GM21526 (cell line): ENCODE results near the gene BCL11A.
"Not testable (repeated sequence)": the region's sequence is repeated elsewhere in the genome, so short reads cannot be mapped to it uniquely, and the experiment has no call there.

ENCODE experiments used
- ATAC-seq: cut with Tn5 transposase; IDR thresholded peaks from one replicate; pipeline ENCODE4 v1.9.1; 2021; ENCODE audit warnings: moderate library complexity; ENCODE audit not compliant: unreplicated experiment, low FRiP score

BCL11A gene

DNA sequence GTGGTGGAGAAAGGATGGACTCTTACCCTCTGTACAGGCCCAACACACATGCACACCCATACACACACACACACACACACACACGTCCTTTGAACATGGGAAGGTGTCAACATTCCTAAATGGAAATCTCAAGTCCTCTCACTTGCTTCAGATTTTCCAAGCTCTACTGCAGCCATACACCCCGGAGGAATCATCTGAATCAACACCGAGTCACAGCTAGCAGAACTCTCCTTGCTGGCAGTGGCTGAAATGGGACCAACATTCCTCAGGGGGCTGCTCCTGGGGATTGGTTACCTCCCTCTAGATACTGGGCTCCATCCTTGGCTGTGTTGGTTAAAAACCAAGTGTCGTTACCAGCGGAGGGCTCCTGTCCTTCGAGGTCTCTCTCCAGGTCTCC lies 112.7 kb downstream of the BCL11A start:
- no peak for ATAC-seq

DNA sequence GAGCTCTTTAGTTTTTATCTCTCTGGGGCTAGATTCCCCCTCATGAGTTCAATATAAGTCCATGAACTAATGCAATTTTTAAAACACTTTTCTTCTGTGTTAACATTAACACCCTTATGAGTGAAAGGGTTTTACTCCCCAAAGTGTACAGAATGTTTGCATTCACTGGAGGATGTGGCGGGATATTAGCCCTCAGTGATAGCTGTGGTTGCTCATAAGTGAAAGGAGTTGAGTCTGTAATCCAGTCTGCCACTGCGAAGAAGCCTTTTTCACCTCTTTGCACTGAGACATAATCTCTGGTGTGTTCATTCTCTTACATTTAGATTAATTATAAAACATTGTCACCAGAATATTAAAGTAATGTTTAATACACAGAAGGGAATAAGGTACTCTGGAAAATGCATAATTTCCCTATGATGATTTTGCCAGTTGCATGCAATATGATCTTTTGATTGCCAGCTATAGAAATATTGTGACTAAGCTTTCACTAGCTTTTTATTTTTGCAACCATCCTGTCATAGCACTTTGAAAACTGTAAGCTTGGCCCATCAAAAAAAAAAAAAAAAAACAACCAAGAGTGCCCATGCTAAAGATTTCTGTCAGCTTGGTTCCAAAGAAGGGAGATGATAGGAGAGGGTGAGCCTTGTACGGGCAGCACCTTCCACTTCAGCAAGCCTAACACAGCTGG lies 113.2 kb downstream of the BCL11A start:
- ATAC-seq = peak; percentile 26

DNA sequence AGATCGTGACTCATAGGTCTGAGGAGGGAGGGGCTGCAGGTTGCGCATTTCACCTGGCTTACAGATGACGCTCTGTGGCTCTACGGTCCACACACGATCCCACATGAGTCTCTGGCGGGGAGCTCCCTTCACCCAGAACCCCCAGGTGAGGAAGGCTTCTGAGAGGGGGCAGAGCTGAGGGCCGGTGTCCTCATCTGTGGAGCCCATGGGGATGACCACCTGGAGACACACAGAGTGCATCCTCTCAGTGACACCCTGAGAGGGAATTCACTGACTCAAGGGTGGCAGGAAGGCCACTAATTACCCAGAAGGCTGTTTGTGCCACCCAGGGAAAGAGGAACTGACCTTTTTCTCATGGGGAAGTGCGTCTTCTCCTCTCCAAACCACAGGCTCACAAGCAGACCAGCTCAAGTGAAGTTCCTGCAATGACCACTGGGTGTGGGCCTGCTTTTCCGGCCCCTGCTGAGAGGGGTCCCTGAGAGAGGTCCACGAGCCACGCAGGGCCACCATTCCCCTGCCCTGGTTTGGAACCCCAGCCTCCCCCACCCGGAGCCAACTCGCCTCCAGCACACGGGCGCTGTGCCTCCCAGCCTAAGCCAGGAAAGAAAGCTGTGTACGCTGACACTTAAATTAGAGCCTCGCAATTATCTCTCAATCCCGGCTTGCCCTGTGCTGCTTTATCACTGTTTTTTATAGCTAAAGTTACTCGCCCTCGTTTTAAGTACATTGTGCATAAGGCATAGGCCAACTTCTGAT lies 114.1 kb downstream of the BCL11A start:
- peak; percentile 97 for ATAC-seq

DNA sequence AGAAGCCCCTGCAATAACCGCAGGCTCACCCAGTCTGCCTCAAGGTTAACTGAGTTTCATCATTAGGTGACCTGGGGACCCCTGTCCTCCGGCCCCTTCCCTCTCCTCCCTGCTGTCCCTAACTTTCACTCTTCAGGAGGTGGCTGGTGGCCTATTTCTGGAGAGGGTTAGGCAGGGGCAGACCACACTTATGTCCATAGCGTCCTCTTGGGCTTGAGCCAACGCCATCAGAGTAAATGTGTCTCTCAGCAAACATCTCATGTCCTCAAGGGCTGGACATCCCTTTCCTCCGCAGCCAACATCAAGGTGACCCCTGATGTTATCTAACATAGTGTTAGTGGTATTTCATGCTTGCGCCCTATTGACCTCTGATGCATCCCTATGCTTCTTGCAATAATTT lies 114.8 kb downstream of the BCL11A start:
- ATAC-seq = no peak

DNA sequence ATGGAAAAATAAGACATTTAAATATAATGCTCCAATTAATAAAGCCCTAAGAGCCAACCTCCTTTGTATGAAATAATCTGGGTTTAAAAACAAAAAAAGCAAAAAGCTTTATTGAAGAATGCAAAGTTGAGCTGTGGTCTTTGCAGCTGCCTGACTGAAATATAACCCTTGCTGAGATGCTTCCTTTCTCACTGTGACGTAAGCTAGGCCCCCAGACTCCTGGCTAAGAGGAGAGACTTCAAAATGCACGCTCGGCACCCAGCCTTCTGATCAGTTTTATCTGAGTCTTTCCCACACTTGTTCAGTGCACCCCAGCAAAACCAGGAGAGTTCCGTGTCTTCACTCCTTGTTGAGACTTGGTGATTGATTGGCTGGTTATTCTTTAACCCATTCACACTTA lies 115.3 kb downstream of the BCL11A start:
- ATAC-seq = no peak

DNA sequence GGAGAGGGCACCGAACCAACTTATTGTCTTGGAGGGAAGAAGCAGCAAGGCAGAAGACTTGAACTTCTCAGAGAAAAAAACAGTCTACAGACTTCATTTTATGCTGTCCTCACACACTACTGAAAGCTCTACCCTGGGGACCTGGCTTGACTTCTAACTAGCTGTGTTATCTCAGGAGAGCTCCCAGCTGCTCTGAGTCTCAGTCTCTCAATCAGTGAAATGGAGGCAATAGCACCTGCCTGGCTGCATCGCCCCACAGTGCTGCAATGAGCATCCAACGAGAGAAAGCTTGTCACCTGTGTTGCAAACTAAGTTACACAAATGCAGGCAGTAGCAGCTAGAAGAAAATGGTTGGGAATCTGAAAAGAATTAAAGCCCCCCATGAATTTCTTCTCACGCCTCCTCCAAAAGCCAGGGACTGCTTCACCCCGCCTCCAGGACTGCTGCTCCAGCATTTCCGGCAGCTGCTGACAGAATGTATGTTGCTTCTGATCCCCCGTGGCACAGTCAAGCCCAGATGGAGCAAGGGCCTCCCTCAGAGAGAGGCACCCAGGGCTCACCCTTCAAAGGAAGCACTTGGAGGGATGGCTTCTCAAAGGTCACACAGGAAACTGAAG lies 116.3 kb downstream of the BCL11A start:
- ATAC-seq = no peak

DNA sequence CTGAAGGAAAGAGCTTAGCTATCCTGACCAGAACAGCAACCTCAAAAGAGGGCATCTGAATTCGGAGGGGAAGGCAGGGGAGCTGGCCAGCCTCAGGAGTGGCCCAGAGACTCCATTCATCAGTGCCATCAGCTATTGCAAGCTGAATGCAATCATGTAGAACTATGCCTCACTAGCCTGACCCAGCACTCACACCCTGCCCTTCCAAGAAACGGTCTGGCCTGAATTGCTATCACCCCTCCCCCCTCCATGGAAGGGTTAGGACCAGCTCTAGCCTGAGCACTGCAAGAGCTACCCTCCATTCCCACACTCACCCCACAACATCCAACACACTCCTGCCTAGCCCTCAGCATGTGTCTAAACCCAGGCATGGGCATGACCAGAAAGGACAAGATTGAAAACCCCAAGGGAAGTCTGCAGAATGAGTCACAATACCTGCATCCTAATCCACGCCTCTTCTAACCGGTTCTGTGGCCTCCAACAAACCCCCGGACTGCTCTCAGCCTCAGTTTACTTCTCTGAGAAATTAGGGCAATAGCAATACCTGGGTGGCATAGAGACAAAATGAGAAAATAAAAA lies 120.3 kb downstream of the BCL11A start:
- ATAC-seq = no peak

DNA sequence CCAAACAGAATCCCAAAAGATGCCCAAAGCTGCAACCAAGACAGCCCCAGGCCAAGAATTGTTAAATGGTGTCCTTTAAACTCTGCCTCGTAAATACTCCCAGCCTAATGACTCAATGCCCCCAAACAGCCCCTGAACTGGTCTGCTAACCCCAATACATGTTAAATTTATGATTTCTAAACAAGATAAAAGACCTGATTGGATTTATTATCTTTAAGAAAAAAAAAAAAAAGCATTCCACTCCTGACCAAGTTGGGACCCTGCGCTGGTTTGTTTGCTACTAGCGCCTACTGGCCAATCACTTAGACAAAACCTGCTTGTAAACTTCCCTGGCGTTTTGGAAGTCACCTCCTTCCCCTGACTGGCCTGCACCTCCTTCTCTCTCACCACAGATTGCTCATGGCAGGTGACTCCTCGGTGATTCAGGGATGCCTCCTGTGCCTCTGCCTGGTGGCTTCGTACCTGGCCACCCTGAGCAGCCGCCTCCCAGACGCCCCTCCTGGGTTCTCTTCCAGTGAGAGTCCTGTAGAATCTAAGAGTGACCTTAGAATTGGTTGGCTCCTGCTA lies 121.3 kb downstream of the BCL11A start:
- ATAC-seq = no peak

DNA sequence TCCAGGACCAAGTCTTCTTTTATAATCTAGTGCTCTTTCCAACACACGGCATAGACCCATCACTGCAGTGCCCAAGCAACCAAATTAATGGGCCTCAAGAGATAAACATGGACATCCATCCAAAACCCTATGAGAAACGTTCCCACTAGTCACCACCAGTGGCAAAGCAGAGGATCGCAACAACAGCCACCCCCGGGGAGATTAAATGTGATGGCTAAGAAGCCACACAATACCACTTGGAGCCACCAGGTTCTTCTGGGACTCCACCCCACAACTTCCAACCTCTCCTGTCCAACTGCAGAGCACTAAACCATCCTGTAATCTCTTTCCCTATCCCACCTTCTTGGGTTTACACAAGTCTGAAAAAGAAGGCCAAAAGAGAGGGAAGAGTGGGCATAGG lies 123.8 kb downstream of the BCL11A start:
- no peak for ATAC-seq

DNA sequence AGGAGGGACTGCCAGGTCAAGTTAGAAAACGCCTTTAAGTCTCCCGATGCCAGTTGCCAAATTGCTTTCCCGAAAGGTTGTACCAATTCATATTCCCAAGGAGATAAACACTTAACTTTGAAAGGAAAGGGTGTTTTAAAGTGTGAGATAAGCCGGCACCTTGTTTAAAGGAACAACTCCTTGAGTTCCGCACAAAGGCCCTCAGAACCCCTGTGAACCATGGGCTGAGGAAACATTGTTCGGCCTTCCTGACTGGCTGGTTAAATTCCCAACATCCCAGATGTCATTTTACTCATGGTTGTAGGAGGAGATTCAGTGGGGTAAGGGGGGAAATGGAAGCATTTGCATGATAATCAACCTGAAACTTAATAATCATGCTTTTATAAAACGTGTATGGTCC lies 126.6 kb downstream of the BCL11A start:
- ATAC-seq = no peak

DNA sequence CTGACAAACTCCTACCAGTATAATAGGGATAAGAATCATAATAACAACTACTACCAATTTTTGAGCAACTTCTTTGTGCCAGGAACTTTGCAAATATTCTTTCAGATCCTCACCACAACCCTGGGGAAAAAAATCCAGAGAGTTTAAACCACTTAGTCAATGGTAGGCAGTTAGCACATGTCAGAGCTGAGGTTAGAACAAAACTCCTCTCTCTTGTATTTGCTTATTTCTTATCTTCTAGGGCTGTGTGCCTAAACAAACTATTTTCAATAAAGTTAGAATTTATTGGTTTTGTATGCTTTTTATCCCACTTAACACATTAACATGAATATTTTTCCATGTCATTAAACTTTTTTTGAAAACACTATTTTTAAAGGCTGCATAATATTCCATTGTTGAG lies 127.1 kb downstream of the BCL11A start:
- ATAC-seq = no peak

DNA sequence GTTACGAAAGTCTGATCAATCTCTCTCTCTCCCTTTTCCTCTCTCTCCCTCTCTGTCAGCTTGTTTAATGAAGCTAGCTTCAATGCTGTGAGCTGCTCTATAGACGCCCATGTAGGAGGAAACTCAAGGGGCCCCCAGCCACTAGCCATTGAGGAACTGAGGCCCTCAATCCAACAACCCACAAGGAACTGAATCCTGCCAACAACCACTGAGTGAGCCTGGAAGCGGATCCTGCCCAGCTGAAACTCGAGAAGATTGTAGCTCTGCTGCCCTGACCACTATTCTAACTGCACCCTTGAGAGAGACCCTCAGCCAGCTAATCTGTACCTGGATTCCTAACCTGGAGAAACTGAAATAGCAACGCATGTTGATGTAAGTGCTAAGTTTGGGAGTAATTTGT lies 129.2 kb downstream of the BCL11A start:
- no peak for ATAC-seq

DNA sequence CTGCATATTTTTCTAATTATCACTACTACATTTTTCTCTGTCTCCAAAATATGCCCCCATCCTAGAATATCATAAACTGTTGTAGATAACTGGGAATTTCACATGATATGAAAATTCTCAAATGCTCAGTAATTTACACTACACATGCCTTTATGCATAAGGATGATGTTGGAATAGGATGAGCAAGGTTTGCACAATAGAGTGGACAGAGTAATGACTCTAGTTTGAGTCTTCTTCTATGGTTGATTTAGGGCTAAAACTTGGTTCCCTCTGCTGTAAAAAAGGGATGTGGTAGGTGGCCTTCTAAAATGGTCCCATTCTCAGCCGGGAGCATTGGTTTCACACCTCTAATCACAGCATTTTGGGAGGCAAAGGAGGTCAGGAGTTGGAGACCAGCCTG lies 129.9 kb downstream of the BCL11A start:
- no peak for ATAC-seq

DNA sequence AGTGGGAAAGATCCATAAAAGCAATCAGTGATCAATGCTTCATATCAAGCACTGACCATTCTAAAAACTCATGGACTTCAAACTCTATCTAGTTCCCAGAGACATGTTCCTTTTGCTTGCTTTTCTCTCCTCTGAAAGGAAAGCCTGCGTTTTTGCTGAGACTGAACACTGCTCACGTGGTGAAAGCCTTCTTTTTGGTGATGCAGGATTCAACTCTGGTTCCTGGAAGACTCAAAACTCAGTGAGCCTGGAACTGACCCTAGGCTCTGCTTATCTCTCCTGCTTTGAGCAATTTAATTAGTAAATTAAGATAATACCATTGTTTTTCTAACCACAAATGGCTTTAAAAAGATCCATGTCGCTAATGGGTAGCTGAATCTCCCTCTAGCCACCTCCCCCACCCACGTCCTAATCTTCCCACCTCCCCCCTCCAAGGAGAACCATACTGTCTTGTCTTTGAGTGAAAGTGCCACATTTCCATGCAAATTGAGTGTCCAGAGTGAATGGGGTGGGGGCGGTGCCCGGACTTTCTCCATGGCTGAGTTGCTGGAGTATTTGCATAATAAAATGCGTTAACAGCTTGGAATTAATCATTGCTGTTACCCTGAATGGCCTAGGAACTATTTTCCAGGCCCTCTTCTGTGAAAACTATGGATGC lies 130.5 kb downstream of the BCL11A start:
- ATAC-seq = no peak

DNA sequence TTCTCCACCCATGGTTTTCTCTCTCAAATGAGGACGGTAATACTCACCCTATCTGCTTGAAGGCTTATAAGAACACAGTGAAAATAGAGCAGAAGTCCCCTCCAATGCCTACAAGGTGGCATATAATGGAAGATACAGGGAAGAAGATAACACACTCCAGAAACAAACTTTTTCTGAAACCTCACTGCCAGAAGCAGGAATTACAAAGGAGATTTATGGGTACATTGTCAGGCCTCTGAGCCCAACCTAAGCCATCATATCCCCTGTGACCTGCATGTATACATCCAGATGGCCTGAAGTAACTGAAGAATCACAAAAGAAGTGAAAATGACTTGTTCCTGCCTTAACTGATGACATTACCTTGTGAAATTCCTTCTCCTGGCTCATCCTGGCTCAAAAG lies 136.2 kb downstream of the BCL11A start:
- not testable (repeated sequence) for ATAC-seq

DNA sequence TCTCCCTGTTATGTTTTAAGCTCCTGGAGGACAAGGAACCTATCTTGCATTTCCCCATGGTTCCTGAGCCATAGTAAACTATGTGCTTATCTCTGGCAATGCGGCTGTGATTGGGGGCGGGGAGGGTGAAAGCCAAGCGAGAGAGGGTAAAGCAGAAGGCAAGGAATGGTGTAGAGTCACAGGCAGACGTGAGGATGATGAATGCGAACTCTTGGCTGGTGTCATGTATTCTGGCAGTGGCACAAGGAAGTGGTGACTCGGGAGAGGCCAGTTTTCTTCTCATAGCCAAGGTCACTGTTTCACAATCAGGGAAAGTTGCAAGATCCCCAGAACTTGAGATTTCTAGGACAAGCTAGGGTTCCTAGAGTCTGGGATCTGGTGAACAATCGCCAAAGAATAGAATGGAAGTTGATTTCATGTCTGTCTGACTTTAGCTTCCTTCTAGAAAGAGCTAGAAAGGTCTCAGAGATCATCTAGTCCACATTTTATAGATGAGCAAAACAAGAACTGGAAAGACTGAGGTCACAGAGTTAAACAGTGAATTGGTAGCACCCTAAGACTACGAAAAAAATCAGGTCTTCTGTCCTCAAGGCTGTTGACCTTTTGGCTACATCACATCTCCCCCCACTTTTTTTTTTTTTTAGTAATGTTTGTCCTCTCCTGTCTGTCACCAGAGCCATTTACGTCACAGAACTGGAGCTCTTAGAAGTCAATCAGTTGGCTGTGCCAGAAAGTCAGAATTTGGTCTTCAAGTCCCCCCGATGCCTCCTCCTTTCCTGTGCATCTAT lies 137.0 kb downstream of the BCL11A start:
- ATAC-seq = no peak

DNA sequence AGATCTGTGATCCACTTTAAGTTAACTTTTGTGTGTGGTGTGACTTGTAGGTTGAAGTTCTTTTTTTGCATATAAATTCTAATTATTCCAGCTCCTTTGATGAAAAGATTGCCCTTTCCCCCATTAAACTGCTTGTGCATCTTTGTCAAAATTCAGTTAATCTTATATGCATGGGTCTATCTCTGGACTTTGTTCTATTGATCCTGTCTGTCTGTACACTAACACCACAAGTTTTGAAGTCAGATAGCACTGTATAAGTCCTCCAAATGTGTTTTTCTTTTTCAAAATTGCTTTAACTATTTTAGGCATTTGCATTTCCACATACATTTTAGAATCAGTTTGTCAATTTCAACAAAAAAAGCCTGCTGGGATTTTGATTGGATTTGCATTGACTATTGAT lies 137.6 kb downstream of the BCL11A start:
- ATAC-seq = no peak

DNA sequence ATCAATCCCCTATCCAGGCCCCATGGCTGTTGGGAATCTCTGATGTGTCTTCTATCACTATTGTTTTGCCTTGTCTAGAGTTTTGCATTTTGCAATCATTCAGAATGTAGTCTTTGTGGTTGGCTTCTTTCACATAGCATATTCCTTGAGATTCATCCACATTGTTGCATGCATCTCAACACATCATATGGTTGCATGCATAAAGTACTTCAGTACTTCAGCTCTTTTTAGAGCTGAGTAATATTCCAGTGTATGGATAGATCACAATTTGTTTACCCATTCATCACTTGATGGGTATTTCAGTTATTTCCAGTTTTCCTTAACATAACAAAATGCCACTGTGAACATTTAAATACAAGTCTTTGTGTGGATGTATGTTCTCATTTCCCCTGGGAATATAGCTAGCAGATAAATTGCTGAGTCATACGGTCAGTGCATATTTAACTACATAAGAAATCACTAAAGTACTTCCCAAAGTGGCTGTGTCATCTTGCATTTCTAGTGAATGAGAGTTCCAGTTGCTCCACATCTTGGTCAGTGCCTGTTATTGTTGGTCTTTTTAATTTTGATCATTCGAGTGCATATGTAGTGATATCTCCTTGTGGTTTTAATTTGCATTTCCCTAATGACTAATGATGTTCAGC lies 138.8 kb downstream of the BCL11A start:
- no peak for ATAC-seq

DNA sequence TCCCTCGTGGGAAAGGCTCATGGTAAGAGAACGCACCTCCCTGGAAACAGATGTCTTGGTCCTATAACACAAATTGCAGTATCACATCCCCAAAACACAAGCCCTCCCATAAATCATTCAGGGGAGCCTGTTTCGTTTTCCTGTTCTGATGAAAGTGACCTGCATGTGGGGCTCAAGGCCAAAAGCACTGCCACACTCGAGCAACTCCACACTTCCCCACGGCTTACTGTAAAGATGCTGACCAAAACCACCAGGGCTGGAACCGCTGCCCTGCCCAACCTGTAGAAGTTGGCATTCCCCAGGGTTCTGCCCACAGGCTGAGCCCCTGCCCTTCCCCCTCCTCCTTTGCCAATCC lies 139.7 kb downstream of the BCL11A start:
- peak; percentile 88 for ATAC-seq
